ENCODE data around the gene GABBR2.

DNA sequence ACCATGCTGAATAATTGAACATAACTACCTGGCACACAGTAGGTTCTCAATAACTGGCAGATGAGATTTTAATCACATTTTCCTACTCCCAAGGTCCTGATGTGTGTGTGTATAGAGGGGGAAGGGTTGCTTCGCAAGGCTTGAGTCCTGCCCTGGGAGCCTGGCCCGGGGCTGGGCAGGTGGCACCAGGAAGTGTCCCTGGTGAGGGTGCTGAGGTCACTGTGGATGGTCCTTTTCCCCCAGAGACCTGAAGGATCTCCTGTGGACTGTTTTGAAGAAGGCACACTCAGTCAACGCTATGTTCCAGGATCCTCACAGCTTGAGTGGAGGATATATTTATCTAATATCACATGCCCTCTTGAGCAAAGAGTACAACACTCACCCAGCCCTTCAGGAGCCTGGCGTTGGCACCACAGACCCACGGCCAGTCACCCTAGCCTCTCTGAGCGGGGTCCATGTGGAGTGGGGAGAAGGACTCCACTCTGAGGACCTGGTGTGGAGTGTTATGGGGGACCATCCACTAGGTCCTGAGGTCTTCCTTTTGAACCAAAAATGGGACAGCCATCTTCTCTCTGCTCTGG lies 177.8 kb downstream of the GABBR2 start:
- TF ChIP-seq CTCF (conservative IDR thresholded peaks at IDR 0.05; ENCODE audit: low read length): no peak
- no peak for TF ChIP-seq EZH2phosphoT487 (IDR thresholded peaks at IDR 0.05; ENCODE audit: borderline replicate concordance, low read depth, low read length)
